GM23338 (cell line): ENCODE measurements around the gene HCN3.

Source experiments
- CTCF ChIP-seq, 2 experiments: fragments of 200-600 bp in 1 of 2; sonication (generic) in 1 of 2; conservative IDR thresholded peaks; 2 replicates each; pipeline versions ENCODE4 v1.5.1 to v1.6.1; 2016 to 2017; ENCODE audit warnings: antibody characterized with exemption in 2 of 2, low read depth in 2 of 2, mild to moderate bottlenecking in 2 of 2, moderate library complexity in 1 of 2
- EZH2 ChIP-seq: fragments of 200-600 bp; sonication (generic); IDR thresholded peaks from one replicate; pipeline ENCODE4 v1.8.0; 2017; ENCODE audit warnings: antibody characterized with exemption, mild to moderate bottlenecking, low read depth; ENCODE audit not compliant: unreplicated experiment
- EZH2phosphoT487 ChIP-seq: fragments of 200-600 bp; sonication (generic); IDR thresholded peaks from one replicate; pipeline ENCODE4 v1.8.1; 2018; ENCODE audit warnings: antibody characterized with exemption; ENCODE audit not compliant: unreplicated experiment
- JUNB ChIP-seq: IDR thresholded peaks from one replicate; pipeline ENCODE4 v1.6.1; 2016; ENCODE audit warnings: antibody characterized with exemption; ENCODE audit not compliant: unreplicated experiment
- POLR2AphosphoS5 ChIP-seq: IDR thresholded peaks from 2 replicates; pipeline ENCODE4 v1.6.1; 2016; ENCODE audit warnings: antibody characterized with exemption, low read depth
- REST ChIP-seq: IDR thresholded peaks from one replicate; pipeline ENCODE4 v1.6.1; 2018; ENCODE audit warnings: antibody characterized with exemption; ENCODE audit not compliant: unreplicated experiment
- STAT1 ChIP-seq: IDR thresholded peaks from one replicate; pipeline ENCODE4 v1.6.1; 2016; ENCODE audit warnings: antibody characterized with exemption; ENCODE audit not compliant: unreplicated experiment
- ZNF331 ChIP-seq: fragments of 250-450 bp; sonication (Bioruptor Pico); IDR thresholded peaks from 2 replicates; pipeline ENCODE4 v1.5.0; 2020; ENCODE audit warnings: low read depth, mild to moderate bottlenecking, moderate library complexity

DNA sequence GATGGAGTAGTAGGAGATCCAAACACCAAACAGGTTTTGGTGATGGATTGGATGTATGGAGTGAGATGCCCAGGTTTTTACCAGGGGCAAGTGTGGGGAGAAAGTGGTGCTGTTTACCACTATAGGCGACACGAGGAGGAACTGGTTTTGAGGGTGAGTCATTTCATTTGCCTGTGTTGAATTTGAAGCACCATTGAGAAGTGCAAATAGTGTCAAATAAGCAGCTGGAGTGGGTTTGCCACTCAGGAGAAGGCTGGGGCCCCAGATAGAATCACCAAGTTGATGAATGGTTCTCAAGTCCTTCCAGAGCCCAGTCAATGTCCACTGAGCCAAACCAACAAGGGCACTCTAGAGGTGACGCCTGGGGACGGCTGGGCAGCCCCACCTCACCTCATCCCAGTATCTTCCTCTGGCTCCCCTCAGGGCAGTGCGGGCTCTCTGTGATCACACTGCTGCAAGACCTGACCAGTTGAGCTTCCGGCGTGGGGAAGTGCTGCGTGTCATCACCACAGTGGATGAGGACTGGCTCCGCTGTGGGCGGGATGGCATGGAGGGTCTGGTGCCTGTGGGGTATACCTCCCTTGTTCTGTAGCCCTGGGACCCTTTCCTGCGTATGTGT, 52.8 kb downstream of the HCN3 start:
- TF ChIP-seq CTCF (conservative IDR thresholded peaks at IDR 0.05; ENCODE audit: low read depth in 2 of 2) (no peak), REST (no peak), JUNB (no peak), POLR2AphosphoS5 (no peak), EZH2phosphoT487 (no peak), EZH2 (no peak), ZNF331 (no peak), STAT1 (no peak)
